Measurements from ENCODE around the gene NLE1. TPM values are rescaled to one million over a fixed set of nuclear protein-coding genes. Genes with fewer than 3 reads are reported as not detected.
A peak's percentile ranks its signal among the peaks of the same experiment; 100 is the strongest.

Gene NLE1
- total RNA-seq, 5 donors from 2014 or later (not counting 1 experiment from before 2014, with no cell fraction given) = 12.3 to 29.1 (median 17.8) TPM

- WGBS (ENCODE audit: insufficient coverage) = no CpG with 5 or more reads among the region's 1 CpG
- peak overlapping the region; percentile 54 to 62 for H3K27ac Mint-ChIP-seq
- no peak overlapping the region for H3K4me3 Mint-ChIP-seq
- H3K27me3 ChIP-seq (replicated peaks in 1 of 2; ENCODE audit: control insufficient read depth in 2 of 2, extremely low read depth in 1 of 2, insufficient read depth in 2 of 2, low read length in 1 of 2) = no peaks in the 10 kb centered on the region
- H3K9me3 ChIP-seq = no peaks in the 10 kb centered on the region
- H3K9me3 Mint-ChIP-seq = no peaks in the 10 kb centered on the region
- no peak overlapping the region for H3K4me3 ChIP-seq (ENCODE audit: control insufficient read depth in 1 of 2, extremely low read depth in 1 of 2, low read length in 1 of 2)
- no peaks in the 10 kb centered on the region for H3K27me3 Mint-ChIP-seq
- no peak for DNase-seq
- no peak overlapping the region for H3K27ac ChIP-seq (ENCODE audit: low read length)
- CTCF ChIA-PET = interaction anchor here (0.6 to 1.6 kb wide), 3 partner anchors 9 to 15 kb away, joined by 3 to 7 read pairs (median 6); partner anchors contain the start of gene RFFL (in 1 of the 2)
- H3K4me1 Mint-ChIP-seq = peaks cover 68 to 78% (median 76%) of the 10 kb centered on the region in 3 donors
- H3K36me3 Mint-ChIP-seq = peaks cover 3% of the 10 kb centered on the region
- peaks cover 33 to 35% of the 10 kb centered on the region in 2 experiments for H3K4me1 ChIP-seq (ENCODE audit: control insufficient read depth in 1 of 2, extremely low read depth in 1 of 2, insufficient read depth in 2 of 2, low read length in 2 of 2)
- H3K36me3 ChIP-seq (ENCODE audit: control insufficient read depth in 2 of 2, extremely low read depth in 1 of 2, insufficient read depth in 1 of 2, low read length in 1 of 2) = no peaks in the 10 kb centered on the region
- no peak for ATAC-seq (replicated peaks in 1 of 4)
- POLR2A ChIA-PET = no interaction called here
Observed at GRCh38 chr17:35079547-35080423, 62.3 kb downstream of the NLE1 start.

Other genes starting within 250 kb of the NLE1 start
- 1 to 10 TPM; 1.3 to 3.2 (median 2.4) TPM for gene CCT6B, start 180.8 kb downstream of the NLE1 start, total RNA-seq
- 10 to 100 TPM; 35.4 to 42.3 (median 38.0) TPM for gene ZNF830, start 180.8 kb downstream of the NLE1 start, total RNA-seq
- 10 to 100 TPM; 42.7 to 52.7 (median 49.8) TPM for gene LIG3, start 161.8 kb downstream of the NLE1 start, total RNA-seq
- gene RFFL, start 78.6 kb downstream of the NLE1 start, total RNA-seq = 10 to 100 TPM; 51.3 to 80.2 (median 74.1) TPM
- 10 to 100 TPM; 14.6 to 29.9 (median 19.0) TPM for gene RAD51D, start 22.4 kb downstream of the NLE1 start, total RNA-seq
- not detected for gene FNDC8, start 20.7 kb downstream of the NLE1 start, total RNA-seq
- under 1 TPM; 0.13 to 0.50 (median 0.26) TPM for gene UNC45B, start 5.5 kb upstream of the NLE1 start, total RNA-seq
- gene SLC35G3, start 52.1 kb upstream of the NLE1 start, total RNA-seq = not detected
- gene SLFN5, start 100.8 kb upstream of the NLE1 start, total RNA-seq = 100 to 1,000 TPM; 132 to 195 (median 164) TPM
- gene SLFN11, start 231.3 kb upstream of the NLE1 start, total RNA-seq = 10 to 100 TPM; 22.2 to 43.2 (median 31.0) TPM

All from T-cell (primary cell).